HG03558 (cell line): Measurements from ENCODE around the gene APOF.
"Not testable (repeated sequence)": the region's sequence is repeated elsewhere in the genome, so short reads cannot be mapped to it uniquely, and the experiment has no call there.

ENCODE experiments used
- ATAC-seq: cut with Tn5 transposase; IDR thresholded peaks from one replicate; pipeline ENCODE4 v1.9.1; 2021; ENCODE audit warnings: moderate number of reproducible peaks; ENCODE audit not compliant: unreplicated experiment; ENCODE audit errors: extremely low read depth

Gene APOF

GRCh38 chr12:56374726-56375597 lies 12.3 kb upstream of the APOF start:
- no peak for ATAC-seq

GRCh38 chr12:56373515-56373914 lies 10.9 kb upstream of the APOF start:
- ATAC-seq = no peak

- no peak for ATAC-seq
Observed at GRCh38 chr12:56366948-56367347, 4.3 kb upstream of the APOF start.

- ATAC-seq = no peak
Observed at GRCh38 chr12:56361487-56362129, 1.0 kb downstream of the APOF start.

- peak; percentile 90 for ATAC-seq
Observed at GRCh38 chr12:56359851-56360767, 2.5 kb downstream of the APOF start, which contains the start of gene STAT2. Gene STAT2 (minus strand): TSS chr12:56360107. CDS start chr12:56356571, 3,536 bp downstream.

GRCh38 chr12:56358836-56359532 lies 3.7 kb downstream of the APOF start:
- no peak for ATAC-seq

- ATAC-seq = no peak
Observed at GRCh38 chr12:56351325-56351724, 11.3 kb downstream of the APOF start.

GRCh38 chr12:56350662-56351061 lies 12.0 kb downstream of the APOF start:
- no peak for ATAC-seq

GRCh38 chr12:56348776-56349175 lies 13.9 kb downstream of the APOF start:
- no peak for ATAC-seq

GRCh38 chr12:56347255-56347654 lies 15.4 kb downstream of the APOF start:
- ATAC-seq = not testable (repeated sequence)

GRCh38 chr12:56346675-56347074 lies 16.0 kb downstream of the APOF start:
- no peak for ATAC-seq

- ATAC-seq = not testable (repeated sequence)
Observed at GRCh38 chr12:56342290-56342689, 20.4 kb downstream of the APOF start.

- no peak for ATAC-seq
Observed at GRCh38 chr12:56341616-56342015, 21.0 kb downstream of the APOF start.

- no peak for ATAC-seq
Observed at GRCh38 chr12:56339158-56339422, 23.6 kb downstream of the APOF start.

- no peak for ATAC-seq
Observed at GRCh38 chr12:56338308-56339157, 24.1 kb downstream of the APOF start, which contains the start of gene IL23A. Gene IL23A (plus strand): TSS chr12:56338884. CDS start chr12:56339045, 161 bp downstream.

GRCh38 chr12:56337753-56338251 lies 24.9 kb downstream of the APOF start:
- no peak for ATAC-seq

- ATAC-seq = no peak
Observed at GRCh38 chr12:56336361-56337167, 26.1 kb downstream of the APOF start.

- not testable (repeated sequence) for ATAC-seq
Observed at GRCh38 chr12:56335527-56335926, 27.1 kb downstream of the APOF start.
